HG03565 (cell line): ENCODE measurements around the gene ACER3.
"Not testable (repeated sequence)": the region's sequence is repeated elsewhere in the genome, so short reads cannot be mapped to it uniquely, and the experiment has no call there.

ENCODE experiments used
- ATAC-seq: cut with Tn5 transposase; IDR thresholded peaks from one replicate; pipeline ENCODE4 v1.9.1; 2021; ENCODE audit warnings: mild to moderate bottlenecking, moderate library complexity; ENCODE audit not compliant: unreplicated experiment

ACER3 gene

DNA sequence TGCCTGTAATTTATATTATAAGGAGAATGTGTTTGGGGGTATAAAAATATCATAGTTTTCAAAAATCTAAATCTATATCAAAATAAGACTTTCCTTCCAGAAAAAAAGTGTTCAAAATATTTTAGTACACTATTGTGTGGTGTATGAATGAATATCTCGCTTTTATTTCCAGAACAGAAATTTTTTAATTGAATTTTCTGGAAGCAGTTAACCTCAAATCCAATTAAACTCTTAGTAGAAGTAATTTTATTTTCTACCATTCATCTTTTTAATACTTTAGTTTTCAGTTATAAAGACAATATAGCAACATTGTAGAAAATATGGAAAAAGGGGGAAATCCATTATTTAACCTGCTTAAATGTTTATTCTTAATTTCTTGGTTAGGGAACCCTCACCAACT lies 58.7 kb downstream of the ACER3 start:
- ATAC-seq: no peak

DNA sequence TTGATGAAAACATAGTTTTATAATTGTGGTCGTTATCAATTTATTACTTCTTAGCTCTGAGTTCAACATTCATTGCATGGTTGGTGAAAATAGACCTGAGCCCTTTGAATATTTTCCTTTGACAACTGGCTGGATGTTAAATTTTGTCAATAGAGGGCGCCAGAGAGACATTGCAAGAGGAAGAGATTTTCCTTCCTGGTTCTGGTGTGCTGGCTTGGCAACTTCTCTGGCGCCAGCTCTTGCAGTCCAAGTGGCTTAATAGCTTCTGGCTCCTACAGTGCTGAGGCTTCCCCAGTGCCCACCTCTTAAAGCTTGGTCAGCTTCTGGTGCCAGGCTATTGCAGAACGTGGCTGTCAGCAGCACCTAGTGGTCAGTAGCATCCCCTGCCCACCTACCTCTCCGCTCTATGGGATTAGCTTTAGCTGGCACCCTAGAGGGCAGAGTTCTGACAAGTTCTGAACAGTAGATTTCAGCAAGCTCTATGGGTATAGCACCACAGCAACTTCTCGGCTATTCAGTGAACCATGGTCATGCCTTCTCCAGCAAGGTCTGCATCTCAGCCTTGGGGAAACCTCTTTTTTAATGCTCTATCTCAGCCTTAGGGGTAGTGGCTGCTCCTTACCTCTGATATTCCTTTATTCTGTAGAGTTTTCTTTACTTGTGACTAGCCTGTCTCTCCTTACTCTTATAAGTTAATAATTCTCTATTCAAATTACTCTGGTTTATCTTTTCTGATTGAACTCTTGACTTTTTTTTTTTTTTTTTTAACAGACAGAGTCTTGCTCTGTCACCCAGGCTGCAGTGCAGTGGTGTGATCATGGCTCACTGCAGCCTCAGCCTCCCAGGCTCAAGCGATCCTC lies 59.4 kb downstream of the ACER3 start:
- no peak for ATAC-seq

GRCh38 chr11:76927160-76927559 lies 66.4 kb downstream of the ACER3 start:
- ATAC-seq: no peak

GRCh38 chr11:76935042-76935441 lies 74.3 kb downstream of the ACER3 start:
- no peak for ATAC-seq

GRCh38 chr11:76939219-76939631 lies 78.5 kb downstream of the ACER3 start:
- ATAC-seq: no peak

- ATAC-seq: no peak
These were observed 83.5 kb downstream of the ACER3 start for GRCh38 chr11:76944225-76944624.

GRCh38 chr11:76946223-76946622 lies 85.5 kb downstream of the ACER3 start:
- no peak for ATAC-seq

- ATAC-seq: no peak
These were observed 86.5 kb downstream of the ACER3 start for GRCh38 chr11:76947190-76947589.

- no peak for ATAC-seq
These were observed 87.1 kb downstream of the ACER3 start for GRCh38 chr11:76947800-76948199.

GRCh38 chr11:76955459-76956114 lies 94.9 kb downstream of the ACER3 start:
- no peak for ATAC-seq

DNA sequence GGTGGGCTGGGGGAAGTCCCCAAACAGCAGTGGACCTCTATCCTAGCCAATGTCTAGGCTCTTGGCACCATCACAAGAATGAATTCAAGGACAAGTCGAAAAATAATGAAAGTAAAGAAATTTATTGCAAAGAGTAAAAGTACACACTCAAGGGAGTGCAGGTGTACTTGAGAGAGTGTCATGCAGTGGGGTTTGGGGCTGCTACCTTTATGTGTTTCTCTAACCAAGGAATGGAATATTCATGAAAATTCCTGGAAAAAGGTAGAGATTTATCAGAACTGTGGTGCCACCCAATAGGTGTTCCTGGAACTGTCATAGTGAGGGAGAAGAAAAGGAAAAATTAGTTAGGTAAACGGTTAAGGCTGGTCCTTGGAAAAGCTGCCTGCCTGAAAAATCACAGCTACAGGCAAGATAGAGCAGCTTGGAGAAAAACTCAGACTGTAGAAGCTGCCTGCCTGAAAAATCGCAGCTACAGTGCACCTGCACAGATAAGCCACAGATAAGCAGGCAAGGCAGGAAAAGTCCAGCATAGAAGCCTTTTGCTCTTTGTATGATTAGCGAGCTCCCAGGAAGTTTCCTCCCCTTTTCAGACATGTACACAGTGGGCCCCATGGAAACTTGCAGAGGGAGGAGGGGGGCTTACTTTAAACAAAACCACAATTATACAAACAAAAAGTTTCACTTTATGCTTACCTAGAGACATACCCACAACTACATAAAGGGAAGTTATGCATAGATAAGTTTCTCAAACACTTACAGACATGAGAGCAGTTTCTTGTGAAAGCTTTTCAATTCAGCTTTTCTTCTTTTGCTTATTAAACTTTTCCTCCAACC lies 102.1 kb downstream of the ACER3 start:
- no peak for ATAC-seq

- not testable (repeated sequence) for ATAC-seq
These were observed 102.9 kb downstream of the ACER3 start for GRCh38 chr11:76963417-76964168.

GRCh38 chr11:76972051-76972450 lies 111.3 kb downstream of the ACER3 start:
- no peak for ATAC-seq

- no peak for ATAC-seq
These were observed 113.6 kb downstream of the ACER3 start for GRCh38 chr11:76974179-76974891.

DNA sequence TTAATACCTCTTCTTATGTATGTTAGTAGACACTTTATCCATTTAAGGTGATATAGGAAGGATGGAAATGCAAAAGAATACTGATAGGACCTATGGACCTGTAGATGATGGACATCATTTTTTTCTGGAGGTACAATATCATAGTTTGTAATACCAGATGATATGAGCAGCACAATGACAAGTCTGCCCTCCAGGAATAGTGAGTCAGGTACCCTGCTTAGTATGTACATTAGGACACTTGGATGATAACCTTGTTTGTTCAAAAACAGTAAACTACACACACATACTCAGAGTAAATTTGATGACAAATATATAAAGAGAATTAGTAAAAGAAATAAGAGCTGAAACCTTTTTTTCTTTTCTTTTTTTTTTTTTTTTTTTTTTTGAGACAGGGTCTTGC lies 114.8 kb downstream of the ACER3 start:
- no peak for ATAC-seq

- ATAC-seq: no peak
These were observed 117.1 kb downstream of the ACER3 start for GRCh38 chr11:76977791-76978190.

GRCh38 chr11:76978239-76978638 lies 117.5 kb downstream of the ACER3 start:
- no peak for ATAC-seq

GRCh38 chr11:76978818-76979217 lies 118.1 kb downstream of the ACER3 start:
- no peak for ATAC-seq

DNA sequence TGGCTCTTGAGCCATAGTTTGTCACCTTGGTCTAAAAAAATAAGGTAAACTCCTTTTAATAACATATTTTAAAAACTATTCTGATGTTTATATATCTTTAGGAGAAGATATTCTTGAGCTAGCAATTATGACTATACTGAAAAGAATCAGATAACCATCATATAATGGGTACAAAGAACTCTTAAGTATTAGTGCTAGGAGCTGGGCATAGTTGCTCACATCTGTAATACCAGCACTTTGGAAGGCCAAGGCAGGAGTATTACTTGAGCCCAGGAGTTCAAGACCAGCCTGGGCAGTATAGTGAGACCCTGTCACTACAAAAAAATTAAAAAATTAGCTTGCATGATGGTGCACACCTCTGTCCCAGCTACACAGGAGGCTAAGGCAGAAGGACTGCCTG lies 119.5 kb downstream of the ACER3 start:
- no peak for ATAC-seq

- ATAC-seq: no peak
These were observed 124.0 kb downstream of the ACER3 start for GRCh38 chr11:76984743-76985142.
